Endothelial cell of umbilical vein (primary cell): ENCODE results near the gene TOGARAM2. TPM values are rescaled to one million over a fixed set of nuclear protein-coding genes. Genes with fewer than 3 reads are reported as not detected.

Source experiments
- BruUV-seq: library from RNA; stranded (reverse); fragments of 400-500 nt; replicated peaks from 2 replicates; lab custom pipeline; 2021; lab: Mats Ljungman, UMichigan
- CTCF ChIA-PET: fragments of 300-600, 350-600 bp; sonication (Branson Sonifier 250); formaldehyde crosslinking; loops from one replicate; lab custom pipeline; 2021; ENCODE audit warnings: antibody characterized with exemption, inconsistent platforms; lab: Charles Lee
- POLR2A ChIA-PET: fragments of 300-600, 350-600 bp; sonication (Branson Sonifier 250); formaldehyde crosslinking; loops from one replicate; lab custom pipeline; 2021; ENCODE audit warnings: antibody characterized with exemption, inconsistent platforms; lab: Charles Lee
- DNase-seq: peaks from one replicate; pipeline ENCODE4 v3.0.0-alpha.2; 2011; ENCODE audit warnings: low read depth, low spot score
- FAIRE-seq: peaks from 2 replicates; lab custom pipeline; 2011; peaks lifted over from hg19 to GRCh38; lab: Jason Lieb, UNC
- H2AFZ ChIP-seq: 2 replicates; pipeline ENCODE4 v1.6.0; 2012; ENCODE audit warnings: low read depth, low read length, control low read depth, inconsistent platforms
- H3K27ac ChIP-seq: 2 replicates; pipeline ENCODE4 v1.5.1; 2011; ENCODE audit warnings: low read depth, mild to moderate bottlenecking, control low read depth, low read length, moderate library complexity; ENCODE audit not compliant: insufficient read depth
- H3K27me3 ChIP-seq, 2 experiments: 2 replicates each; pipeline versions ENCODE4 v1.6.0 to v1.6.1; 2011; ENCODE audit warnings: low read length in 2 of 2, mixed read lengths in 1 of 2; ENCODE audit not compliant: control insufficient read depth in 2 of 2, insufficient read depth in 2 of 2
- H3K36me3 ChIP-seq, 2 experiments: 2 replicates in 1 of 2; 3 replicates in 1 of 2; pipeline ENCODE4 v1.5.1; 2011; ENCODE audit warnings: low read length in 2 of 2, mild to moderate bottlenecking in 1 of 2, moderate library complexity in 1 of 2; ENCODE audit not compliant: control insufficient read depth in 2 of 2, insufficient read depth in 2 of 2; ENCODE audit errors: extremely low read depth in 1 of 2
- H3K4me1 ChIP-seq: 3 replicates; pipeline ENCODE4 v1.5.1; 2011; ENCODE audit warnings: mild to moderate bottlenecking, low read length; ENCODE audit not compliant: control insufficient read depth, insufficient read depth; ENCODE audit errors: extremely low read depth
- H3K4me2 ChIP-seq: 2 replicates; pipeline ENCODE4 v1.6.1; 2011; ENCODE audit warnings: low read length, control low read depth, mixed read lengths; ENCODE audit not compliant: insufficient read depth
- H3K4me3 ChIP-seq, 3 experiments: fragments of 200-600 bp in 1 of 3; sonication (generic), shearing (Covaris generic) in 1 of 3; replicated peaks in 1 of 3; 2 replicates each; pipeline ENCODE4 v1.5.1; 2011 to 2016; ENCODE audit warnings: control low read depth in 3 of 3, low read length in 3 of 3, mild to moderate bottlenecking in 2 of 3, inconsistent platforms in 1 of 3, low read depth in 1 of 3, moderate library complexity in 1 of 3; ENCODE audit not compliant: insufficient read depth in 1 of 3
- H3K79me2 ChIP-seq: 2 replicates; pipeline ENCODE4 v1.6.0; 2012; ENCODE audit warnings: low read length, inconsistent platforms; ENCODE audit not compliant: control insufficient read depth, insufficient read depth
- H3K9ac ChIP-seq: replicated peaks from 2 replicates; pipeline ENCODE3; 2011; ENCODE audit warnings: low read length, control low read depth; ENCODE audit not compliant: insufficient read depth; ENCODE audit errors: extremely low read depth
- H3K9me1 ChIP-seq: replicated peaks from 3 replicates; pipeline ENCODE4 v1.6.0; 2011; ENCODE audit warnings: mild to moderate bottlenecking, low read length; ENCODE audit not compliant: control insufficient read depth, insufficient read depth; ENCODE audit errors: extremely low read depth
- H3K9me3 ChIP-seq: replicated peaks from 2 replicates; pipeline ENCODE4 v1.5.1; 2012; ENCODE audit warnings: low read length, inconsistent platforms; ENCODE audit not compliant: control insufficient read depth, insufficient read depth
- H4K20me1 ChIP-seq: replicated peaks from 2 replicates; pipeline ENCODE3; 2011; ENCODE audit warnings: mild to moderate bottlenecking, low read length; ENCODE audit not compliant: control insufficient read depth, insufficient read depth; ENCODE audit errors: extremely low read depth
- EZH2 ChIP-seq: IDR thresholded peaks from 2 replicates; pipeline ENCODE4 v1.6.1; 2012; ENCODE audit warnings: borderline replicate concordance, low read depth, mild to moderate bottlenecking, moderate library complexity, low read length, inconsistent platforms; ENCODE audit not compliant: severe bottlenecking
- FOS ChIP-seq: IDR thresholded peaks from 2 replicates; pipeline ENCODE4 v1.6.1; 2011; ENCODE audit warnings: mild to moderate bottlenecking, low read length, moderate library complexity, borderline replicate concordance; ENCODE audit not compliant: insufficient read depth
- GATA2 ChIP-seq: IDR thresholded peaks from 2 replicates; pipeline ENCODE4 v1.7.0; 2011; ENCODE audit warnings: low read depth, mild to moderate bottlenecking, moderate library complexity, mixed read lengths, low read length; ENCODE audit not compliant: insufficient read length, insufficient read depth
- JUN ChIP-seq: IDR thresholded peaks from 2 replicates; pipeline ENCODE4 v1.6.1; 2011; ENCODE audit warnings: borderline replicate concordance, low read depth; ENCODE audit not compliant: insufficient read length, insufficient read depth
- MYC ChIP-seq: IDR thresholded peaks from one replicate; pipeline ENCODE4 v1.6.1; 2011; ENCODE audit warnings: mild to moderate bottlenecking, low read depth, low read length
- POLR2A ChIP-seq: IDR thresholded peaks from 2 replicates; pipeline ENCODE4 v1.6.1; 2012; ENCODE audit warnings: low read depth, mild to moderate bottlenecking, control low read depth, low read length
- POLR2AphosphoS5 ChIP-seq: IDR thresholded peaks from 2 replicates; pipeline ENCODE4 v1.6.1; 2012; ENCODE audit warnings: low read depth, mild to moderate bottlenecking, control low read depth, low read length, moderate library complexity; ENCODE audit not compliant: insufficient read depth
- dilution Hi-C: fragments of 300-500 bp; cut with MboI; formaldehyde crosslinking; loops from one replicate; pipeline ENCODE4 v1.15.0; 2019; ENCODE audit warnings: low sequenced_read_pairs; ENCODE audit not compliant: extremely low pct_ligation_motif_present
- intact Hi-C: fragments of 100-400 bp; cut with micrococcal nuclease; formaldehyde crosslinking; loops from one replicate; pipeline ENCODE4 v1.10.0; 2022
- polyA plus RNA-seq, 4 experiments: library from polyadenylated mRNA; depleted of rRNA in 3 of 4; stranded (reverse) in 3 of 4; unstranded in 1 of 4; fragments of >200 nt; gene quantifications; 2 replicates each; pipeline versions ENCODE4 v1.2.1 to v1.2.3, GENCODE V29; 2011 to 2012; ENCODE audit warnings: missing spikeins in 1 of 4
- total RNA-seq: library from RNA; stranded (reverse); gene quantifications from 2 replicates; pipeline ENCODE4 v1.2.3, GENCODE V29; 2021
- TF ChIP-seq, protein P1 (sequence below): IDR thresholded peaks from 2 replicates; pipeline ENCODE4 v1.6.1; 2011; ENCODE audit not compliant: insufficient read depth, insufficient read length
- TF ChIP-seq, protein P2 (sequence below), 2 donors: IDR thresholded peaks; 1 replicate in 1 of 2; 2 replicates in 1 of 2; pipeline ENCODE4 v1.5.1; 2011; ENCODE audit warnings: low read length in 2 of 2, mild to moderate bottlenecking in 2 of 2, moderate library complexity in 2 of 2, control low read depth in 1 of 2, inconsistent platforms in 1 of 2, low read depth in 1 of 2; ENCODE audit not compliant: insufficient read depth in 1 of 2; ENCODE audit errors: extremely low read depth in 1 of 2

The TOGARAM2 gene
- total and polyA plus RNA-seq, 2 donors (not counting 3 experiments of a cell fraction or from before 2014, with no cell fraction given): not detected

DNA sequence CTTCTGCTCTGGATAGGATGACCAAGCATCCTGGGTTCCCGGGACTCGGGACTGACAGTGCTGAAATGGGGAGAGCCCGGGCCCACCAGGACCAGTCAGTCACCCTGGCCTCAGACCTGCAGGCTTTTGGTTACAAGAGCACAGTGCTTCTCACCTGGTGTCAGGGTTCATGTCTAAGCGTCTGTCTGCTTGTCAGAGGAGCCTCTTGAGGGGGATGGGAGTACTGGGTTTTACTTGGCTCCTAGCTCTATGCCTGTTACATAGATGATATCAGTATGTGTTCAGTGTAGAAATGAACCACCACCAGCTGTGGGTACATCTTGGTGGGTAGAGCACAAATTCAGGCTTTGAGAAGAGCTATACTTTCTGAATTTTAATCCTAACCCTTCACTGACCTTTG, 63.4 kb downstream of the TOGARAM2 start:
- intact Hi-C loops (no loop called here), dilution Hi-C loops (no loop called here)
- no peaks in the 10 kb centered on the region for H3K79me2 ChIP-seq
- no peak for FAIRE-seq
- no peaks in the 10 kb centered on the region for H3K36me3 ChIP-seq
- no peaks in the 10 kb centered on the region for H3K9me1 ChIP-seq
- no peak for TF ChIP-seq POLR2A
- no peaks in the 10 kb centered on the region for H3K4me1 ChIP-seq
- no peaks in the 10 kb centered on the region for H3K9me3 ChIP-seq
- H2AFZ ChIP-seq: no peak overlapping the region
- DNase-seq: no peak
- no peak overlapping the region for H3K27ac ChIP-seq
- ChIA-PET CTCF (no interaction called here), POLR2A (no interaction called here)
- no peak overlapping the region for H3K4me2 ChIP-seq
- no peaks in the 10 kb centered on the region for H3K27me3 ChIP-seq
- no peak overlapping the region for H3K9ac ChIP-seq
- no peaks in the 10 kb centered on the region for H4K20me1 ChIP-seq
- no peak overlapping the region for H3K4me3 ChIP-seq
- no TSS peak for BruUV-seq

DNA sequence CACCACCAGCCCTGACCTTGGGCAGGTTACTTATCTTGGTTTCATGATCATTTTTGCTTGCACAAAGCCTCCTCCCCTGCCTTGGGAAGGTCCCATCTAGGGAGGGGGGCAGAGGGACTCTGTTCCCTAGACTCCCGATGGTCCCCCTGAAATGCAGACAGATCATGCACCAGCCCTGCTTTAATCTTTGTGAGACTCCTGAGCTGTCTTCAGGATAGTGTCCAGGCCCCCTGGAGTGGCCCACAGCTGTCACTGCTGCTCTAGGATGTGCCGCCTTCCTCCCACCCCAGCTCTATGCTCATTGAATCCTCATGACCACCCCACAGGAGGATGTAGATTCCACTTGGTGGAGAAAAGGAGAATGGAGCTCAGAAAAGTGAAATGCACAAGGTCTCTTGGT, 65.2 kb downstream of the TOGARAM2 start:
- H4K20me1 ChIP-seq: no peaks in the 10 kb centered on the region
- no peaks in the 10 kb centered on the region for H3K27me3 ChIP-seq
- BruUV-seq: no TSS peak
- CTCF ChIA-PET: interaction anchor here (1.5 kb wide), 1 partner anchor 13 kb away, joined by 3 read pairs; no protein-coding TSS in a partner anchor
- H2AFZ ChIP-seq: no peak overlapping the region
- H3K9me3 ChIP-seq: no peaks in the 10 kb centered on the region
- intact Hi-C loops: no loop called here
- no peak overlapping the region for H3K4me3 ChIP-seq
- POLR2A ChIA-PET: no interaction called here
- H3K9ac ChIP-seq: no peak overlapping the region
- H3K4me2 ChIP-seq: no peak overlapping the region
- H3K9me1 ChIP-seq: no peaks in the 10 kb centered on the region
- no peaks in the 10 kb centered on the region for H3K36me3 ChIP-seq
- DNase-seq (no peak), FAIRE-seq (no peak)
- no peak overlapping the region for H3K27ac ChIP-seq
- TF ChIP-seq JUN: no peak
- TF ChIP-seq, protein P1, sequence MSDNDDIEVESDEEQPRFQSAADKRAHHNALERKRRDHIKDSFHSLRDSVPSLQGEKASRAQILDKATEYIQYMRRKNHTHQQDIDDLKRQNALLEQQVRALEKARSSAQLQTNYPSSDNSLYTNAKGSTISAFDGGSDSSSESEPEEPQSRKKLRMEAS: no peak
- no peak for TF ChIP-seq POLR2AphosphoS5
- TF ChIP-seq EZH2: no peak
- TF ChIP-seq, protein P2, sequence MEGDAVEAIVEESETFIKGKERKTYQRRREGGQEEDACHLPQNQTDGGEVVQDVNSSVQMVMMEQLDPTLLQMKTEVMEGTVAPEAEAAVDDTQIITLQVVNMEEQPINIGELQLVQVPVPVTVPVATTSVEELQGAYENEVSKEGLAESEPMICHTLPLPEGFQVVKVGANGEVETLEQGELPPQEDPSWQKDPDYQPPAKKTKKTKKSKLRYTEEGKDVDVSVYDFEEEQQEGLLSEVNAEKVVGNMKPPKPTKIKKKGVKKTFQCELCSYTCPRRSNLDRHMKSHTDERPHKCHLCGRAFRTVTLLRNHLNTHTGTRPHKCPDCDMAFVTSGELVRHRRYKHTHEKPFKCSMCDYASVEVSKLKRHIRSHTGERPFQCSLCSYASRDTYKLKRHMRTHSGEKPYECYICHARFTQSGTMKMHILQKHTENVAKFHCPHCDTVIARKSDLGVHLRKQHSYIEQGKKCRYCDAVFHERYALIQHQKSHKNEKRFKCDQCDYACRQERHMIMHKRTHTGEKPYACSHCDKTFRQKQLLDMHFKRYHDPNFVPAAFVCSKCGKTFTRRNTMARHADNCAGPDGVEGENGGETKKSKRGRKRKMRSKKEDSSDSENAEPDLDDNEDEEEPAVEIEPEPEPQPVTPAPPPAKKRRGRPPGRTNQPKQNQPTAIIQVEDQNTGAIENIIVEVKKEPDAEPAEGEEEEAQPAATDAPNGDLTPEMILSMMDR (IDR thresholded peaks at IDR 0.05; ENCODE audit: extremely low read depth in 1 of 2, insufficient read depth in 1 of 2, low read depth in 1 of 2, low read length in 2 of 2): no peak
- TF ChIP-seq POLR2A: no peak
- TF ChIP-seq GATA2: no peak
- TF ChIP-seq FOS: no peak
- no peak for TF ChIP-seq MYC
- dilution Hi-C loops: no loop called here
- no peaks in the 10 kb centered on the region for H3K4me1 ChIP-seq
- H3K79me2 ChIP-seq: no peaks in the 10 kb centered on the region
